Activated T-helper 1 cell treated with Interleukin-2 at 50 U/mL for 16 hours (primary cell): Measurements from ENCODE around the gene HACD2.

ENCODE experiments used
- DNase-seq: peaks from one replicate; pipeline ENCODE4 v3.0.0-alpha.2; 2020; ENCODE audit warnings: low read depth

HACD2 gene

GRCh38 chr3:123568875-123569274, 16.0 kb downstream of the HACD2 start:
- no peak for DNase-seq

GRCh38 chr3:123568034-123568433, 16.8 kb downstream of the HACD2 start:
- DNase-seq, result no peak

- DNase-seq, result no peak
These were observed 20.8 kb downstream of the HACD2 start for GRCh38 chr3:123564056-123564455.

- no peak for DNase-seq
These were observed 22.3 kb downstream of the HACD2 start for GRCh38 chr3:123562547-123562946.

- DNase-seq, result no peak
These were observed 23.7 kb downstream of the HACD2 start for GRCh38 chr3:123561188-123561587.

- DNase-seq, result no peak
These were observed 25.6 kb downstream of the HACD2 start for GRCh38 chr3:123559040-123559861.

GRCh38 chr3:123553536-123553935, 31.3 kb downstream of the HACD2 start:
- no peak for DNase-seq

- no peak for DNase-seq
These were observed 32.1 kb downstream of the HACD2 start for GRCh38 chr3:123552768-123553167.

GRCh38 chr3:123552095-123552714, 32.6 kb downstream of the HACD2 start:
- no peak for DNase-seq

- no peak for DNase-seq
These were observed 36.9 kb downstream of the HACD2 start for GRCh38 chr3:123547881-123548519.

- DNase-seq, result no peak
These were observed 38.6 kb downstream of the HACD2 start for GRCh38 chr3:123546133-123546755.

- no peak for DNase-seq
These were observed 40.9 kb downstream of the HACD2 start for GRCh38 chr3:123543950-123544349.

- no peak for DNase-seq
These were observed 44.6 kb downstream of the HACD2 start for GRCh38 chr3:123540285-123540684.

GRCh38 chr3:123536153-123536895, 48.5 kb downstream of the HACD2 start:
- no peak for DNase-seq

GRCh38 chr3:123535580-123535979, 49.3 kb downstream of the HACD2 start:
- no peak for DNase-seq

GRCh38 chr3:123534264-123534663, 50.6 kb downstream of the HACD2 start:
- DNase-seq, result no peak

GRCh38 chr3:123533554-123534159, 51.2 kb downstream of the HACD2 start:
- DNase-seq, result no peak

- DNase-seq, result no peak
These were observed 56.7 kb downstream of the HACD2 start for GRCh38 chr3:123528130-123528529.

- no peak for DNase-seq
These were observed 57.8 kb downstream of the HACD2 start for GRCh38 chr3:123527046-123527445.

GRCh38 chr3:123526474-123526873, 58.4 kb downstream of the HACD2 start:
- no peak for DNase-seq

- DNase-seq, result no peak
These were observed 59.4 kb downstream of the HACD2 start for GRCh38 chr3:123525433-123525832.

GRCh38 chr3:123524981-123525380, 59.9 kb downstream of the HACD2 start:
- DNase-seq, result no peak
